DND-41 (cell line): ENCODE results near the gene GABPB2.

Experiments
- ATAC-seq: fragments of 200-7000 bp; cut with Tn5 transposase; 3 replicates; pipeline ENCODE4 v1.9.1; 2021; ENCODE audit warnings: low read depth; ENCODE audit not compliant: insufficient read depth
- DNase-seq: peaks from one replicate; pipeline ENCODE4 v3.0.0-alpha.2; 2020
- H2AFZ ChIP-seq: 2 replicates; pipeline ENCODE4 v1.6.0; 2012; ENCODE audit warnings: low read depth, low read length
- H3K27ac ChIP-seq: 2 replicates; pipeline ENCODE4 v1.5.1; 2012; ENCODE audit warnings: low read length, inconsistent platforms
- H3K27me3 ChIP-seq: fragments of 200-600 bp; sonication (generic); 2 replicates; pipeline ENCODE4 v1.6.0; 2012; ENCODE audit warnings: low read length, mild to moderate bottlenecking, inconsistent platforms; ENCODE audit not compliant: insufficient read depth, poor library complexity
- H3K36me3 ChIP-seq: 2 replicates; pipeline ENCODE4 v1.5.1; 2012; ENCODE audit warnings: low read length, inconsistent platforms; ENCODE audit not compliant: insufficient read depth
- H3K4me1 ChIP-seq: 2 replicates; pipeline ENCODE4 v1.5.1; 2012; ENCODE audit warnings: mild to moderate bottlenecking, low read length; ENCODE audit not compliant: insufficient read depth
- H3K4me2 ChIP-seq: 2 replicates; pipeline ENCODE4 v1.6.0; 2012; ENCODE audit warnings: mild to moderate bottlenecking, moderate library complexity, low read length, inconsistent platforms; ENCODE audit not compliant: insufficient read depth
- H3K4me3 ChIP-seq, 2 experiments: fragments of 200-600 bp in 1 of 2; shearing (Covaris generic) in 1 of 2; 2 replicates each; pipeline ENCODE4 v1.5.1; 2012 to 2016; ENCODE audit warnings: inconsistent platforms in 2 of 2, low read length in 2 of 2, mild to moderate bottlenecking in 2 of 2, low read depth in 1 of 2, moderate library complexity in 1 of 2
- H3K79me2 ChIP-seq: 2 replicates; pipeline ENCODE4 v1.6.0; 2012; ENCODE audit warnings: low read length, inconsistent platforms; ENCODE audit not compliant: insufficient read depth
- H3K9ac ChIP-seq: 2 replicates; pipeline ENCODE4 v1.6.0; 2012; ENCODE audit warnings: low read depth, mild to moderate bottlenecking, inconsistent platforms, low read length, moderate library complexity
- H3K9me3 ChIP-seq: 2 replicates; pipeline ENCODE4 v1.5.1; 2012; ENCODE audit warnings: low read length, moderate library complexity, mild to moderate bottlenecking, inconsistent platforms; ENCODE audit not compliant: insufficient read depth, severe bottlenecking
- H4K20me1 ChIP-seq: 2 replicates; pipeline ENCODE4 v1.6.0; 2012; ENCODE audit warnings: low read length; ENCODE audit not compliant: insufficient read depth
- CTCF ChIP-seq: IDR thresholded peaks from 2 replicates; pipeline ENCODE4 v1.5.1; 2012; ENCODE audit warnings: borderline replicate concordance, low read length, moderate library complexity, mild to moderate bottlenecking; ENCODE audit not compliant: poor library complexity, severe bottlenecking; ENCODE audit errors: extremely low read depth
- EZH2 ChIP-seq: IDR thresholded peaks from 3 replicates; pipeline ENCODE4 v1.6.1; 2012; ENCODE audit warnings: borderline replicate concordance, low read depth, mild to moderate bottlenecking, moderate library complexity, low read length, inconsistent platforms; ENCODE audit not compliant: severe bottlenecking

The GABPB2 gene

DNA sequence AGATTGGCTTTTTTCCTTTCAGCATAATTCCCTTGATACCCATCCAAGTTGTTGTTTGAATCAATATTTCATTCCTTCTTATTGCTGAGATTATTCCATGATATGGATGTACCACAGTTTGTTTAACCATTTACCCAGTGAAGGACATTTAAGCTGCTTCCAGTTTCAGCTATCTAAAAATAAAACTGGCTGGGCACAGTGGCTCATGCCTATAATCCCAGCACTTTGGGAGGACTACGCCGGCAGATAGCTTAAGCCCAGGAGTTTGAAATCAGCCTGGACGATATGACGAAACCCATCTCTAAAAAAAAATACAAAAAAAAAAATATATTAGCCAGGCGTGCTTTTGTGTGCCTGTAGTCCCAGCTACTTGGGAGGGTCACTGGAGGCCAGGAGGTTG, 43.3 kb downstream of the GABPB2 start:
- no peaks in the 10 kb centered on the region for H3K4me1 ChIP-seq
- no peak overlapping the region for H3K27ac ChIP-seq
- H3K9me3 ChIP-seq: no peaks in the 10 kb centered on the region
- H2AFZ ChIP-seq: no peak overlapping the region
- no peaks in the 10 kb centered on the region for H4K20me1 ChIP-seq
- no peak overlapping the region for H3K4me3 ChIP-seq
- H3K36me3 ChIP-seq: peaks cover 10% of the 10 kb centered on the region
- H3K4me2 ChIP-seq: no peak overlapping the region
- ATAC-seq (no peak), DNase-seq (no peak)
- H3K9ac ChIP-seq: no peak overlapping the region
- TF ChIP-seq CTCF: no peak
- TF ChIP-seq EZH2: no peak
- no peaks in the 10 kb centered on the region for H3K79me2 ChIP-seq
- H3K27me3 ChIP-seq: no peaks in the 10 kb centered on the region

DNA sequence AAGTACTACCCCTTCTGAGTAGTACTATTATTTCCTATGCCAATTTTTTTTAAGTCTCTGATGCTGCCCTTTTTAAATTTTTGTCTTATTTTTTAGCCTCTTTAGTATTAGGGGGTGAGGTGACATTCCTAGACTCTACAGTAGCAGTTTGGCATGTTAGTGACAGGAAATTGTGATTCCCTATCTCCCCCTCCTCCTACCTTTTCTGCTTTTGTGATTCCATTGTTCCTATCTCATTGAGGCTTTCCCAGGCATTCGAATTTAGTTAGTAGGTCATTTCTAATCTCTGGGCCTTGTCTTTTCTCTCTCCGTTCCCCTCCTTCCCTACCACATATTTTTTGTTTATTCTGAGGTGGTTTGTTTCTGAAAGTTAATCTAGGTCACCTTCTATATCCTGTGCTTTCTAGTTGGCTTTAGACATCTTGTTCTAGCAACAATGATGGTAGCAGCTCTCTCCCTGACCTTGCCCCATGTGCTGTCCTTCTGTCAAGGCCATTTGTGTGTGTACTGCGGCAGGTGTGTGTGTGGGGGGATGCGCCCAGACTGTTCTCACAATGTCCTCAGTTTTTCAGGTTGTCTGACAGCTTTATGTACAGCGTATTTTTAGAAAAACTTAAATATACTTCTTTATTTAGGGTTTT, 54.3 kb downstream of the GABPB2 start:
- ATAC-seq: no peak

GRCh38 chr1:151128800-151129199, 58.2 kb downstream of the GABPB2 start:
- no peak overlapping the region for H3K4me2 ChIP-seq
- DNase-seq (no peak), ATAC-seq (no peak)
- no peaks in the 10 kb centered on the region for H3K4me1 ChIP-seq
- no peak overlapping the region for H3K27ac ChIP-seq
- H3K36me3 ChIP-seq: no peaks in the 10 kb centered on the region
- no peak for TF ChIP-seq CTCF
- no peak for TF ChIP-seq EZH2
- H3K79me2 ChIP-seq: no peaks in the 10 kb centered on the region
- no peaks in the 10 kb centered on the region for H3K27me3 ChIP-seq
- H3K4me3 ChIP-seq: no peak overlapping the region
- H3K9me3 ChIP-seq: no peaks in the 10 kb centered on the region
- no peak overlapping the region for H2AFZ ChIP-seq
- no peaks in the 10 kb centered on the region for H4K20me1 ChIP-seq
- no peak overlapping the region for H3K9ac ChIP-seq

More for the DNA sequence above, 54.3 kb downstream of the GABPB2 start:
- no peak overlapping the region for H3K9ac ChIP-seq
- no peaks in the 10 kb centered on the region for H3K36me3 ChIP-seq
- no peak for DNase-seq
- H3K4me3 ChIP-seq: no peak overlapping the region
- no peak overlapping the region for H3K4me2 ChIP-seq
- no peak overlapping the region for H3K27ac ChIP-seq
- H4K20me1 ChIP-seq: no peaks in the 10 kb centered on the region
- H3K27me3 ChIP-seq: no peaks in the 10 kb centered on the region
- TF ChIP-seq EZH2 (no peak), CTCF (no peak)
- no peaks in the 10 kb centered on the region for H3K79me2 ChIP-seq
- H2AFZ ChIP-seq: no peak overlapping the region
- H3K9me3 ChIP-seq: no peaks in the 10 kb centered on the region
- H3K4me1 ChIP-seq: no peaks in the 10 kb centered on the region
